ENCODE measurements around the gene ZNF484.
"Not testable (repeated sequence)": the region's sequence is repeated elsewhere in the genome, so short reads cannot be mapped to it uniquely, and the experiment has no call there.

DNA sequence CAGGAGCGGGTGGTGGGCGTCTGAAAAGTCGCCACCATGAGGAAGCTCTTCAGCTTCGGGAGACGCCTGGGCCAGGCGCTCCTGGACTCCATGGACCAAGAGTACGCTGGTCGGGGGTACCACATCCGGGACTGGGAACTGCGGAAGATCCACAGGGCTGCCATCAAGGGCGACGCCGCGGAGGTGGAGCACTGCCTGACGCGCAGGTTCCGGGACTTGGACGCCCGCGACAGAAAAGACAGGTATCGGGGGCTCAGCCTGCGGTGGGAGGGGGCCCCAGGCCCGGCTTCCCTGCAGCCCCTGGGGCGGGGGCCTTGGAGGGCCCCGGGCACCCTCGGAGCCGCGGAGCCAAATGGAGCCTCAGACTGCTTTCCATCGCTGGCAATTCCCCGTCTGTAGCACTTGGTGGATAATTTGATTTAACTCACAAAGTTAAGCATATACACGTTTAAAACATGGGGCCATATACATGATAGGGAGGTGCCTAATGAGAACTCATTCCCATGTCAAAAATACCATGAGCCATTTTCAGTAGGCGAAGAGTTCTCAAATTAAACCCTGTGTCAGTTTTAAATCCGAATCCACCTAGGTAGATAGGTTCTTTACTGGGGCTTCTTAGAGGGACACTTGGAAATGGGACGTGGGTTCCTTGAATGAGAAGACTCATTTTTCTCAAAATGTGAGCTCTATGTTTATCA is 68.1 kb downstream of the ZNF484 start:
- peak; percentile 68 for TF ChIP-seq EZH2 (IDR thresholded peaks at IDR 0.05; ENCODE audit: insufficient read depth, poor library complexity, severe bottlenecking)
- not testable (repeated sequence) for TF ChIP-seq EZH2phosphoT487 (IDR thresholded peaks at IDR 0.05; ENCODE audit: insufficient read depth, low read depth)

Measured in GM23248 (cell line).